GM21447 (cell line): ENCODE measurements around the gene CYBA.

ENCODE experiments used
- ATAC-seq: cut with Tn5 transposase; IDR thresholded peaks from one replicate; pipeline ENCODE4 v1.9.1; 2021; ENCODE audit not compliant: unreplicated experiment

Gene CYBA

DNA sequence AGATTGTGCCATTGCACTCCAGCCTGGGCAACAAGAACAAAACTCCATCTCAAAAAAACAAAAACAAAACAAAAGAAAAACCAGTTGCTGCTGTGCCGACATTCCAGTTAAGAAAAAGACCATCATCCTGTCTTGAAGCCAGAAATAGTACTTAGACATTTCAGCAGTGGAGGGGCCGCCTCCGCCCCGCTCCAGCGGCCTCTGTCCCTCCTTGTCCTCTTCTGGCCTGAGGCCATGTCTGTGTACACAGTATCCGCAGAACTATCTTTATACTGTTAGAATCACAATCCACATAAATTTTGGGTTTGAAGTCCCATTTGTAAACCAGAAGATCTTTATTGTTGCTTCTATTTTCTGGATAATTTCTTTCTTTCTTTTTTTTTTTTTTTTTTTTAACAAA, 55.8 kb downstream of the CYBA start:
- no peak for ATAC-seq

DNA sequence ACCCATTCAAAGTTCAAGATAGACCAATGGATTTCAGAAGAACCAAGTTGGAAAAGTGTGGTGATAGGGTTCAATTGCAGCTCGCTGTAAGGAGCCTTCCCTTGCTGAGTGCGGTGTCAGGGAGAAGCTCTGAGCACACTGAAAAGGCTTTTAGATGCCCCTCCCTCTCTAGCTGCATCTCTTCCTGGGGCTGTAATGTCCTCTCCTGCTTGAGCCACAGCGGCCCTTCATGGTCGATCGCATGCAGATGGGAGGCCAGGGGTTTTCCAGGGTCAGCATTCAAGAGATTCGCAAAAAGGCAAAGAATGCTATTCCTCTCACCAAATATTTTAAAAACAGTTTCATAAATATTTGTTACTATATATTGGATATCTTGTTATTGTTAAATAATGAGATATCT, 56.9 kb downstream of the CYBA start:
- ATAC-seq, result no peak

DNA sequence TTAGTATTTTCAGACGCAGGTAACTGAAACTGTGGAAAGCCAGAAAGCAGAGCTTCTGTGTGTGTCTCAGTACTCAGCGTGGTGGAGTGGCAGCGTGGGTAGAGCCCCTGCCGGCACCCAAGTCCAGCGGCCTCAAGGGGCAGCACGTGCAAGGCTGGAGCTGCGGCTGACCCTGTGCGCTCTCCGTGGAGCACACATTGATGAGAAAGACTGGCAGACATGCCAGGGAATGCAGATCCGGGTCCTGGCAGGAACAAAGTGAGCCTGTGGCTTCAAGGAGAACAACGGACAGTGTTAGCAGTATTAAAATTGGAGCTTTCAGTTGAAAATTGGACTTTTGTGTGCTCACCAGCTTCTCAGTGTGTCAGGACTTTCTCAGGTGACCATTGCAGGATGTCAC, 57.4 kb downstream of the CYBA start:
- ATAC-seq, result no peak
